Heart right ventricle (tissue), 16 donors: ENCODE results near the gene KRT37. TPM values are rescaled to one million over a fixed set of nuclear protein-coding genes. Genes with fewer than 3 reads are reported as not detected.

ENCODE experiments used
- ATAC-seq, 8 donors: fragments of 200-7000 bp; cut with Tn5 transposase; one replicate each; pipeline ENCODE4 v1.9.1; 2020; ENCODE audit warnings: mild to moderate bottlenecking in 8 of 8, moderate library complexity in 8 of 8, moderate number of reproducible peaks in 1 of 8
- DNase-seq, 2 donors: peaks; one replicate each; pipeline ENCODE4 v3.0.0-alpha.2; 2020
- H3K27ac ChIP-seq, 10 donors: fragments of 200-600 bp; sonication (generic) in 2 of 10; one replicate each; pipeline versions ENCODE4 v1.5.0 to v1.8.0; 2020 to 2022; ENCODE audit warnings: mild to moderate bottlenecking in 3 of 10
- H3K27me3 ChIP-seq, 7 donors: fragments of 200-600 bp; one replicate each; pipeline ENCODE4 v1.8.0; 2021 to 2022; ENCODE audit warnings: mild to moderate bottlenecking in 2 of 7
- H3K36me3 ChIP-seq, 9 donors: fragments of 200-600 bp; sonication (generic) in 1 of 9; one replicate each; pipeline versions ENCODE4 v1.5.0 to v1.8.0; 2020 to 2022; ENCODE audit warnings: mild to moderate bottlenecking in 2 of 9
- H3K4me1 ChIP-seq, 9 donors: fragments of 200-600 bp; sonication (generic) in 1 of 9; one replicate each; pipeline versions ENCODE4 v1.5.0 to v1.8.0; 2020 to 2022; ENCODE audit warnings: mild to moderate bottlenecking in 4 of 9
- H3K4me3 ChIP-seq, 10 donors: fragments of 200-600 bp; sonication (generic) in 2 of 10; one replicate each; pipeline versions ENCODE4 v1.5.0 to v1.8.0; 2020 to 2022; ENCODE audit warnings: mild to moderate bottlenecking in 7 of 10, moderate library complexity in 2 of 10
- H3K9me3 ChIP-seq, 11 donors: fragments of 200-600 bp in 10 of 11; sonication (generic) in 2 of 11; one replicate each; pipeline versions ENCODE4 v1.5.0 to v1.8.0; 2013 to 2022; ENCODE audit warnings: mild to moderate bottlenecking in 2 of 11, control low read depth in 1 of 11, moderate library complexity in 1 of 11
- CTCF ChIP-seq, 9 donors: fragments of 200-600 bp; sonication (generic) in 2 of 9; IDR thresholded peaks; one replicate each; pipeline versions ENCODE4 v1.5.0 to v1.8.0; 2021 to 2022; ENCODE audit warnings: antibody characterized with exemption in 9 of 9, mild to moderate bottlenecking in 5 of 9, moderate library complexity in 1 of 9
- WGBS, 2 donors: extraction: QIAGEN DNeasy Blood & Tissue Kit; methylation state at CpG; one replicate each; pipeline ENCODE4 v1.1.7; 2013; ENCODE audit warnings: inconsistent platforms in 1 of 2; 5-methylcytosine and 5-hydroxymethylcytosine counted together
- intact Hi-C, 10 donors: fragments of 100-400 bp; cut with DNase I; formaldehyde crosslinking; loops; one replicate each; pipeline versions ENCODE4 v1.11.1 to v1.14.2; 2022
- polyA plus RNA-seq, 2 donors: library from polyadenylated mRNA; stranded (reverse); fragments of 200-250 nt; gene quantifications; one replicate each; pipeline ENCODE4 v1.2.3, GENCODE V29; 2013
- total RNA-seq, 10 donors: library from RNA; stranded (reverse); fragmentation: NEBNext Ultra II Directional in 3 of 10; extraction: Animal tissue kit (Norgen Biotek cat#: 25700) in 3 of 10; gene quantifications; one replicate each; pipeline versions ENCODE4 v1.2.1 to v1.2.4, GENCODE V29; 2021 to 2023
- donor health status: Arrhythmogenic right ventricular cardiomyopathy.
- donor health status: ischemic (EF 13 %, LVEDD 7.1; RV severe dilation, severe dysfunction).
- donor health status: healthy with polysubstance abuse.
- donor health status: DM: no; HTN: yes; CAD: no.
- donor health status: DM: no; HTN: no; CAD: no.
- donor health status: ischemic (EF 25% LVEDD 6.9; RV normal size, moderate dysfunction).
- donor health status: ischemic (EF 25% LVEDD 5.7; RV mildly dilated, moderate dysfunction).
- donor health status: healthy.
- donor health status: DM: yes; HTN: yes; CAD: no.
- donor health status: Ischemic cardiomyopathy.
- donor health status: ischemic (EF 35%, LVEDD 5.7; RV mildly dilated, moderate dysfunction).
- donor health status: nonischemic (EF 11% LVEDD 7.7; RV severe dilation, severe dysfunction).
- donor health status: DM: yes; HTN: yes; CAD: no.
- donor health status: PGD.
- donor health status: ischemic (EF 29% LVEDD 5.4; RV normal size, mild dysfunction).
- donor health status: nonischemic (EF 23%, LVEDD 6.1; RV moderate dilation, normal function).

The KRT37 gene
- total and polyA plus RNA-seq, 12 donors: not detected

GRCh38 chr17:41452281-41452680 is 27.9 kb upstream of the KRT37 start:
- H3K36me3 ChIP-seq: no peaks in the 10 kb centered on the region
- WGBS, 2 donors: 62 to 68% methylated on average over 4 of the region's 4 CpGs
- no peak for ATAC-seq
- no peaks in the 10 kb centered on the region for H3K4me1 ChIP-seq
- no peak overlapping the region for H3K27ac ChIP-seq
- TF ChIP-seq CTCF (IDR thresholded peaks at IDR 0.05): no peak
- peaks cover 0 to 45% (median 23%) of the 10 kb centered on the region in 7 donors for H3K27me3 ChIP-seq
- DNase-seq: no peak
- intact Hi-C loops: loop anchor here in 1 of 10 donors (10.0 kb wide), 1 partner anchor 57 kb away; the partner anchor contains the start of gene KRT31
- H3K4me3 ChIP-seq: no peak overlapping the region
- H3K9me3 ChIP-seq: peaks cover 0 to 10% (median 0%) of the 10 kb centered on the region in 11 donors

- TF ChIP-seq CTCF (IDR thresholded peaks at IDR 0.05): no peak
- WGBS, 2 donors: 57 to 62% methylated on average over 2 of the region's 2 CpGs
- intact Hi-C loops: loop anchor here in 1 of 10 donors (10.0 kb wide), 1 partner anchor 56 kb away; the partner anchor contains the start of gene KRT31
- peaks cover 0 to 10% (median 0%) of the 10 kb centered on the region in 11 donors for H3K9me3 ChIP-seq
- no peak for ATAC-seq
- no peak overlapping the region for H3K27ac ChIP-seq
- no peak for DNase-seq
- H3K36me3 ChIP-seq: no peaks in the 10 kb centered on the region
- no peaks in the 10 kb centered on the region for H3K4me1 ChIP-seq
- no peak overlapping the region for H3K4me3 ChIP-seq
- peaks cover 0 to 47% (median 23%) of the 10 kb centered on the region in 7 donors for H3K27me3 ChIP-seq
These were observed 26.9 kb upstream of the KRT37 start for GRCh38 chr17:41451154-41451728.

GRCh38 chr17:41449008-41449407 is 24.6 kb upstream of the KRT37 start:
- TF ChIP-seq CTCF (IDR thresholded peaks at IDR 0.05): no peak
- peaks cover 0 to 19% (median 0%) of the 10 kb centered on the region in 11 donors for H3K9me3 ChIP-seq
- intact Hi-C loops: no loop called here
- 80 to 83% methylated on average over 6 of the region's 6 CpGs for WGBS, 2 donors
- no peak overlapping the region for H3K4me3 ChIP-seq
- ATAC-seq (no peak), DNase-seq (no peak)
- H3K27me3 ChIP-seq: peaks cover 0 to 60% (median 25%) of the 10 kb centered on the region in 7 donors
- H3K36me3 ChIP-seq: no peaks in the 10 kb centered on the region
- no peaks in the 10 kb centered on the region for H3K4me1 ChIP-seq
- no peak overlapping the region for H3K27ac ChIP-seq

GRCh38 chr17:41448506-41448905 is 24.1 kb upstream of the KRT37 start:
- ATAC-seq (peak in 1 of 8 donors; percentile 13), DNase-seq (no peak)
- Histone ChIP-seq H3K4me1 (no peaks in the 10 kb centered on the region), H3K36me3 (no peaks in the 10 kb centered on the region), H3K27ac (no peak overlapping the region), H3K9me3 (peaks cover 0 to 19% (median 0%) of the 10 kb centered on the region in 11 donors), H3K27me3 (peaks cover 0 to 58% (median 27%) of the 10 kb centered on the region in 7 donors), H3K4me3 (no peak overlapping the region)
- intact Hi-C loops: no loop called here
- 41 to 52% methylated on average over 2 of the region's 2 CpGs for WGBS, 2 donors
- no peak for TF ChIP-seq CTCF (IDR thresholded peaks at IDR 0.05)
